OCI-LY7 (cell line): ENCODE results near the gene ZNF365.

Experiments used
- EZH2phosphoT487 ChIP-seq: fragments of 200-600 bp; sonication (generic); IDR thresholded peaks from 2 replicates; pipeline ENCODE4 v1.6.1; 2018; ENCODE audit warnings: low read depth, borderline replicate concordance, mild to moderate bottlenecking, mixed run types, antibody characterized with exemption, low read length, moderate library complexity, mixed read lengths
- TF ChIP-seq, protein P1 (sequence below): fragments of 200-600 bp; sonication (generic); conservative IDR thresholded peaks from 2 replicates; pipeline ENCODE4 v1.5.1; 2014; ENCODE audit warnings: mild to moderate bottlenecking, antibody characterized with exemption, low read length, moderate library complexity, mixed read lengths

DNA sequence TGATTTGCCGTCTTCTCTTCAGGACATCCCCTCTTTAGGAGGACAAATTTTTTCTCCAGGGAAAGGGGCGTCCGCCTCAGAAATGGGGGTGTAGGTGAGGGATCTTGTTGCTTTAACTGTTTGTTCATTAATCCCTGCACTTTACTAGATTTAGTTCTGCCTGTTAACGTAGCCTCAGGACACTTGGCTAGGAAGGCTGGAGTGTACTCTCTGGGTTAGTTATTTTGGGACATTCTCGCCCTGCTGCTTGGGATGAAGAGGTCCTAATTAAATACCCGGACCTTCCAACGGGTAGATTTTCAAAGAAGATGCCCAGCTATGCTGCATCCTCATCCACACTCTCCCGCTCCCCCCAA lies 552 bp upstream of the ZNF365 start:
- TF ChIP-seq, protein P1, sequence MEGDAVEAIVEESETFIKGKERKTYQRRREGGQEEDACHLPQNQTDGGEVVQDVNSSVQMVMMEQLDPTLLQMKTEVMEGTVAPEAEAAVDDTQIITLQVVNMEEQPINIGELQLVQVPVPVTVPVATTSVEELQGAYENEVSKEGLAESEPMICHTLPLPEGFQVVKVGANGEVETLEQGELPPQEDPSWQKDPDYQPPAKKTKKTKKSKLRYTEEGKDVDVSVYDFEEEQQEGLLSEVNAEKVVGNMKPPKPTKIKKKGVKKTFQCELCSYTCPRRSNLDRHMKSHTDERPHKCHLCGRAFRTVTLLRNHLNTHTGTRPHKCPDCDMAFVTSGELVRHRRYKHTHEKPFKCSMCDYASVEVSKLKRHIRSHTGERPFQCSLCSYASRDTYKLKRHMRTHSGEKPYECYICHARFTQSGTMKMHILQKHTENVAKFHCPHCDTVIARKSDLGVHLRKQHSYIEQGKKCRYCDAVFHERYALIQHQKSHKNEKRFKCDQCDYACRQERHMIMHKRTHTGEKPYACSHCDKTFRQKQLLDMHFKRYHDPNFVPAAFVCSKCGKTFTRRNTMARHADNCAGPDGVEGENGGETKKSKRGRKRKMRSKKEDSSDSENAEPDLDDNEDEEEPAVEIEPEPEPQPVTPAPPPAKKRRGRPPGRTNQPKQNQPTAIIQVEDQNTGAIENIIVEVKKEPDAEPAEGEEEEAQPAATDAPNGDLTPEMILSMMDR: no peak
- no peak for TF ChIP-seq EZH2phosphoT487
